Measurements from ENCODE around the gene IMPACT. TPM values are rescaled to one million over a fixed set of nuclear protein-coding genes. Genes with fewer than 3 reads are reported as not detected.

IMPACT gene
- polyA plus RNA-seq, 2 of the 4 experiments (the other 2 are of a cell fraction), result 10.9 to 27.1 TPM

GRCh38 chr18:24460388-24460787 lies 33.9 kb downstream of the IMPACT start, which contains the start of gene HRH4:
Gene HRH4, plus strand, starts transcription at chr18:24460637. Its CDS starts 92 bp downstream, at chr18:24460729.
- no peak for ATAC-seq
- 56% methylated on average over 1 of the region's 1 CpG for WGBS (ENCODE audit: missing lambda C conversion rate)
- H3K4me2 ChIP-seq, result no peak within 1 kb of the TSS
- ChIA-PET CTCF (interaction anchor here (1.2 kb wide), 1 partner anchor 14 kb away, joined by 3 read pairs; no protein-coding TSS in a partner anchor), POLR2A (no interaction called here)
- no peak for DNase-seq (ENCODE audit: low read depth in 1 of 2, low spot score in 1 of 2)
- TF ChIP-seq PBX3 (IDR thresholded peaks at IDR 0.05) (no peak), RCOR1 (IDR thresholded peaks at IDR 0.05; ENCODE audit: low read depth, low read length) (no peak), HMGXB4 (CRISPR knock-in tag; IDR thresholded peaks at IDR 0.05; ENCODE audit: borderline replicate concordance) (no peak), ELK1 (IDR thresholded peaks at IDR 0.05; ENCODE audit: low read depth, low read length) (no peak)
- no peak within 1 kb of the TSS for H3K4me3 ChIP-seq
- no peaks in the 10 kb centered on the region for H3K9me3 ChIP-seq
- no peaks in the 10 kb centered on the region for H3K4me1 ChIP-seq
- FAIRE-seq, result peak; percentile 13
- H3K27ac ChIP-seq, result no peak within 1 kb of the TSS

GRCh38 chr18:24461996-24462395 lies 35.5 kb downstream of the IMPACT start:
- no peak for FAIRE-seq
- no peak for TF ChIP-seq MAFK (IDR thresholded peaks at IDR 0.05; ENCODE audit: partially characterized antibody)
- no peak for TF ChIP-seq CTCF (IDR thresholded peaks at IDR 0.05)
- no peak for TF ChIP-seq ZNF302 (CRISPR knock-in tag; IDR thresholded peaks at IDR 0.05)
- no peak for TF ChIP-seq PHF8 (IDR thresholded peaks at IDR 0.05; ENCODE audit: borderline replicate concordance, low read depth)
- no peak for TF ChIP-seq HOXA7 (CRISPR knock-in tag; IDR thresholded peaks at IDR 0.05)
- TF ChIP-seq HEYL (CRISPR knock-in tag; IDR thresholded peaks at IDR 0.05), result no peak
- no peak for TF ChIP-seq CHD2 (IDR thresholded peaks at IDR 0.05; ENCODE audit: low read length, partially characterized antibody)
- TF ChIP-seq CBX8 (IDR thresholded peaks at IDR 0.05), result no peak
- no peak for TF ChIP-seq HMGXB4 (CRISPR knock-in tag; IDR thresholded peaks at IDR 0.05; ENCODE audit: borderline replicate concordance)
- TF ChIP-seq MAZ (IDR thresholded peaks at IDR 0.05; ENCODE audit: borderline replicate concordance, low read depth, low read length), result no peak
- TF ChIP-seq RCOR1 (IDR thresholded peaks at IDR 0.05; ENCODE audit: low read depth, low read length), result no peak
- TF ChIP-seq NR3C1 (IDR thresholded peaks at IDR 0.05), result no peak
- TF ChIP-seq NPAS2 (CRISPR knock-in tag; IDR thresholded peaks at IDR 0.05; ENCODE audit: borderline replicate concordance), result no peak
- TF ChIP-seq EHMT2 (IDR thresholded peaks at IDR 0.05; ENCODE audit: low read depth), result no peak
- no peak for TF ChIP-seq HES2 (IDR thresholded peaks at IDR 0.05)

More at GRCh38 chr18:24461996-24462395, 35.5 kb downstream of the IMPACT start:
- Histone ChIP-seq H3K27ac (no peak overlapping the region), H3K9me3 (no peaks in the 10 kb centered on the region), H3K4me3 (no peak overlapping the region), H3K4me1 (no peaks in the 10 kb centered on the region), H3K4me2 (no peak overlapping the region)
- ATAC-seq, result no peak
- no peak for DNase-seq (ENCODE audit: low read depth in 1 of 2, low spot score in 1 of 2)
- 89% methylated on average over 8 of the region's 8 CpGs for WGBS (ENCODE audit: missing lambda C conversion rate)
- CTCF ChIA-PET, result interaction anchor here (1.3 kb wide), 1 partner anchor 27 kb away, joined by 7 read pairs; no protein-coding TSS in a partner anchor
- POLR2A ChIA-PET, result no interaction called here
